NCI-H69 (cell line): ENCODE measurements around the gene TSEN34.
"Not testable (repeated sequence)": the region's sequence is repeated elsewhere in the genome, so short reads cannot be mapped to it uniquely, and the experiment has no call there.

Source experiments
- DNase-seq: peaks from one replicate; lab custom pipeline; 2025; lab: John Stamatoyannopoulos, UW

TSEN34 gene

GRCh38 chr19:54239491-54240371, 48.6 kb downstream of the TSEN34 start:
- DNase-seq: not testable (repeated sequence)

GRCh38 chr19:54240372-54241336, 49.5 kb downstream of the TSEN34 start:
- DNase-seq: not testable (repeated sequence)

GRCh38 chr19:54242234-54242633, 51.1 kb downstream of the TSEN34 start:
- DNase-seq: not testable (repeated sequence)

- not testable (repeated sequence) for DNase-seq
These were observed 51.5 kb downstream of the TSEN34 start, which contains the start of gene LILRA6 for GRCh38 chr19:54242646-54243045. TSS of gene LILRA6 (minus strand) at chr19:54242790.

- not testable (repeated sequence) for DNase-seq
These were observed 52.7 kb downstream of the TSEN34 start for GRCh38 chr19:54243809-54244208.
